ENCODE measurements around the gene MAPKBP1. TPM values are rescaled to one million over a fixed set of nuclear protein-coding genes. Genes with fewer than 3 reads are reported as not detected.

Gene MAPKBP1
- total RNA-seq, 2 donors from 2014 or later = 16.7 to 26.3 TPM

- Histone ChIP-seq H3K27ac (ENCODE audit: low read depth, low read length) (no peak overlapping the region), H3K36me3 (ENCODE audit: control insufficient read depth, insufficient read depth, low read length) (peaks cover 65% of the 10 kb centered on the region), H3K27me3 (ENCODE audit: control insufficient read depth, insufficient read depth, low read length, poor library complexity, severe bottlenecking) (no peaks in the 10 kb centered on the region), H3K9ac (ENCODE audit: extremely low read depth, low read length, poor library complexity, severe bottlenecking) (no peak overlapping the region), H3K4me3 (ENCODE audit: low read length) (no peak overlapping the region), H3K4me1 (ENCODE audit: control insufficient read depth, insufficient read depth, low read length) (peaks cover 3% of the 10 kb centered on the region), H3K9me3 (ENCODE audit: control insufficient read depth, low read length) (no peaks in the 10 kb centered on the region)
- DNase-seq = no peak
- Mint-ChIP-seq H3K4me3 (no peak overlapping the region), H3K9me3 (no peaks in the 10 kb centered on the region), H3K27me3 (ENCODE audit: insufficient read depth) (no peaks in the 10 kb centered on the region), H3K4me1 (peaks cover 6% of the 10 kb centered on the region), H3K36me3 (ENCODE audit: low read depth) (peaks cover 35% of the 10 kb centered on the region), H3K27ac (no peak overlapping the region)
- WGBS, 2 experiments (ENCODE audit: insufficient coverage in 1 of 2, insufficient read length in 1 of 2) = 97 to 100% methylated on average over 2 to 4 of the region's 4 CpGs
- TF ChIP-seq CTCF (conservative IDR thresholded peaks at IDR 0.05) = no peak
Observed at GRCh38 chr15:41730543-41730942, 43.7 kb upstream of the MAPKBP1 start.

GRCh38 chr15:41732483-41732882 lies 41.8 kb upstream of the MAPKBP1 start:
- Mint-ChIP-seq H3K4me1 (no peaks in the 10 kb centered on the region), H3K9me3 (no peaks in the 10 kb centered on the region), H3K4me3 (no peak overlapping the region), H3K36me3 (ENCODE audit: low read depth) (peaks cover 46% of the 10 kb centered on the region), H3K27ac (no peak overlapping the region), H3K27me3 (ENCODE audit: insufficient read depth) (no peaks in the 10 kb centered on the region)
- Histone ChIP-seq H3K27me3 (ENCODE audit: control insufficient read depth, insufficient read depth, low read length, poor library complexity, severe bottlenecking) (no peaks in the 10 kb centered on the region), H3K9ac (ENCODE audit: extremely low read depth, low read length, poor library complexity, severe bottlenecking) (no peak overlapping the region), H3K9me3 (ENCODE audit: control insufficient read depth, low read length) (no peaks in the 10 kb centered on the region), H3K4me1 (ENCODE audit: control insufficient read depth, insufficient read depth, low read length) (no peaks in the 10 kb centered on the region), H3K4me3 (ENCODE audit: low read length) (no peak overlapping the region), H3K27ac (ENCODE audit: low read depth, low read length) (no peak overlapping the region), H3K36me3 (ENCODE audit: control insufficient read depth, insufficient read depth, low read length) (peaks cover 74% of the 10 kb centered on the region)
- 100% methylated on average over 1 of the region's 1 CpG for WGBS, 2 experiments (ENCODE audit: insufficient coverage in 1 of 2, insufficient read length in 1 of 2)
- no peak for TF ChIP-seq CTCF (conservative IDR thresholded peaks at IDR 0.05)
- DNase-seq = no peak

GRCh38 chr15:41734079-41734478 lies 40.2 kb upstream of the MAPKBP1 start:
- Mint-ChIP-seq H3K27ac (no peak overlapping the region), H3K36me3 (ENCODE audit: low read depth) (peaks cover 43% of the 10 kb centered on the region), H3K27me3 (ENCODE audit: insufficient read depth) (no peaks in the 10 kb centered on the region), H3K9me3 (no peaks in the 10 kb centered on the region), H3K4me3 (no peak overlapping the region), H3K4me1 (no peaks in the 10 kb centered on the region)
- Histone ChIP-seq H3K9me3 (ENCODE audit: control insufficient read depth, low read length) (no peaks in the 10 kb centered on the region), H3K36me3 (ENCODE audit: control insufficient read depth, insufficient read depth, low read length) (peaks cover 74% of the 10 kb centered on the region), H3K4me3 (ENCODE audit: low read length) (no peak overlapping the region), H3K4me1 (ENCODE audit: control insufficient read depth, insufficient read depth, low read length) (no peaks in the 10 kb centered on the region), H3K27me3 (ENCODE audit: control insufficient read depth, insufficient read depth, low read length, poor library complexity, severe bottlenecking) (no peaks in the 10 kb centered on the region), H3K9ac (ENCODE audit: extremely low read depth, low read length, poor library complexity, severe bottlenecking) (no peak overlapping the region), H3K27ac (ENCODE audit: low read depth, low read length) (no peak overlapping the region)
- no peak for TF ChIP-seq CTCF (conservative IDR thresholded peaks at IDR 0.05)
- DNase-seq = no peak
- 96% methylated on average over 4 of the region's 4 CpGs for WGBS, 2 experiments (ENCODE audit: insufficient coverage in 1 of 2, insufficient read length in 1 of 2)
